ENCODE results near the gene TRPV4.

The TRPV4 gene

DNA sequence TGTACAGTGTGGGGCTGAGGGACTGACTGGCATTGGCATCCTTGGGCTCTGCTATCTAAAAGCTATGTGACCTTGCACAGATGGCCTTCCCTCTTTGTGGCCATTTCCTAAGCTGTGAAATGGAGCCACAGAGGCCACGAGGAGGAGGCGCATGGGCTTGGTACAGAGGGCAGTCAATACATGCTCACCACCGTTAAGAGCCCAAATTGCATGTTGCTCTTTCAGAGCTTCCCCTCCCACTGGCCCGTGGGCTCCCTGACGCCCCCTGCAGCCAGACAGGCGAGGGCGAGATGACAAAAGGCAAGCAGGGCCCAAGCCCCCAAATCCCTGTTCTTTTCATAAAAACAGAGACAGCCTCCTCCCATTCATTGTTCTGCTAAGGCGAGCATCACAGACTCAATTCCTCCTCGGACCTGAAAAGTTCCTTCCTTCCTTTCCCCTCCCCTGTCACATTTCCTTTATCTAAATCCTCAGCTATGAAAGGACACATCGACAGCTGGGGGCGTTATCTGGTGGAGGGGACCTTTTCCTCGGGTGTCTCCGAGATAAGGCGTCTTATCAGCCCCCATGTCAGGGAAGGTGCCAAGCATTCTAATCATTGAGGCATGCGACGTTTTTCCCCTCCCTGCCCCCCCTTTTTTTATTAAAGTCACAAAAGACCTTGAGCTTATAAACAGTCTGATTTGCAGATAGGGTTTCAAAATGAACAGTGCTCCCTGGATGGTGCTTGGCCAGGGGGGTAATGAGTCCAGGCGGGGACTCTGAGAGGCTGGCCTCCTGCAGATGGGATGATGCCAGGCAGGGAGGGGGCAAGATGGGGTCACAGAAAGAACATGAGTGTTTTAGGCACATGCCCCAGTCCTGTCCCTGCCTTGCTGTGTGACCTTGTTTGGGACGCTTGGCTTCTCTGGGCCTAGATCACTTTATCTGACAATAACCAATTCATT is 93.2 kb downstream of the TRPV4 start:
- TF ChIP-seq CTCF (IDR thresholded peaks at IDR 0.05; ENCODE audit: borderline replicate concordance, control extremely low read depth, extremely low read depth, insufficient read depth, missing control alignments): no peak
- in situ Hi-C loops (cut with MboI; ENCODE audit: low sequenced_read_pairs, unreplicated experiment): no loop called here
- no peak for DNase-seq (ENCODE audit: low spot score)

GRCh38 chr12:109738878-109739665 is 94.1 kb downstream of the TRPV4 start:
- in situ Hi-C loops (cut with MboI; ENCODE audit: low sequenced_read_pairs, unreplicated experiment): no loop called here
- TF ChIP-seq CTCF (IDR thresholded peaks at IDR 0.05; ENCODE audit: borderline replicate concordance, control extremely low read depth, extremely low read depth, insufficient read depth, missing control alignments): no peak
- DNase-seq (ENCODE audit: low spot score): no peak

DNA sequence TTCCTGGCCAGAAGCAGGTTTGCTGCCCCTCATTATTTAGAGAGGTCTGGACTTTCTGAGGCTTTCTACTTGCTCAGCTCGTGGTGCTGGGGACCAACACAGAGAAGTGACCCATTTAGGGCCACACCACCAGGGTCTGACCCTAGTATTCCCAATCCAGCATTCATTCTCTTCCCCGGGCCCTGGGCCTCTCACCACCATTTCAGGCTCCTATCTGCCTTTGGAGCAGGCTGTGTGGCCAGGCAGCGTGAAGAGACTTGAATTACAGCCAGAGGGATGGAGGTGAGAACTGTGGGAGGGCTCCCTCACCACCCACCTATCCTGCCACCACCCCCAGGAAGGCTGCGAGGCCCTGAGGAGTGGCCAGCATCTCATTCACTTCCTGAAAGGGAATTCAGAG is 95.0 kb downstream of the TRPV4 start:
- no peak for DNase-seq (ENCODE audit: low spot score)
- TF ChIP-seq CTCF (IDR thresholded peaks at IDR 0.05; ENCODE audit: borderline replicate concordance, control extremely low read depth, extremely low read depth, insufficient read depth, missing control alignments): no peak
- in situ Hi-C loops (cut with MboI; ENCODE audit: low sequenced_read_pairs, unreplicated experiment): no loop called here

DNA sequence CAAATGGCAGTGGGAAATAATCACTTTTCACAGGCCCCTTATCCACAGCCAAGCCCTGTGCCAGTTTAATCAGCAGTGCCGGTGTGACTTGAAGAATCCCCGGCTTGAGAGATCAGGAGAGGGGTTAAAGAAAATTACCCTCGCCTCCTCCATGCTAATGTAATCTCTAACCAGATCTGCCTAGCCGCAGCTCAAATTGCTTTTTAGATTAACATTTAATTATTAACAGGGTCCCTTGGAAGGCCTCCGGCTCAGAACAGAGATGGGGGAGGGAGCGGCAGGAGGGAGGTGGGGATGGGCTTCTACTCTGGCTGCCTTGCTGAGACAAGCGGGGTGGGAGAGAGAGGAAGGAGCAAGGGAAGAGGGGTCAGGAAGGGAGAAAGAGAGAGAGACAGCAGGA is 95.6 kb downstream of the TRPV4 start:
- DNase-seq (ENCODE audit: low spot score): no peak
- in situ Hi-C loops (cut with MboI; ENCODE audit: low sequenced_read_pairs, unreplicated experiment): no loop called here

DNA sequence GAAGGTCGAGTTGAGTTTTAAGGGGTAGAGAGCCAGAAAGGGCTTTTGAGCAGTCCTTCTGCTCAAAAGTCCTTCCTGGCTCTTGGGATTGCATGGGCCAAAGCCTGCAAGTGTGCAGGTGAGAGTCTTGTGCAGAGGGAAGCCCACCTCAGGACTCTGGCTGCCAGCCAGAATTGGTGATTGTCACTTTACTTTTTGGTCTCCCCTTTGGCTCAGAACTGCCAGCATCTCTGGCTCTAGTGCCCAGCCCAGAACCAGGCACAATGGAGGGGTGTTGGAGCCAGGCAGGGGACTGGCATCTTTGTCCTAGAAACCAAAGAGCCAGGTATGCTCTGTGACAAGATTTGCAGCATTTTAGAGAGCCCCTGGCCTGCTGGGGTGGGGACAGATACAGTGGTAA is 96.1 kb downstream of the TRPV4 start:
- no peak for DNase-seq (ENCODE audit: low spot score)
- in situ Hi-C loops (cut with MboI; ENCODE audit: low sequenced_read_pairs, unreplicated experiment): no loop called here
- no peak for TF ChIP-seq CTCF (IDR thresholded peaks at IDR 0.05; ENCODE audit: borderline replicate concordance, control extremely low read depth, extremely low read depth, insufficient read depth, missing control alignments)

More for the DNA sequence above, 95.6 kb downstream of the TRPV4 start:
- no peak for TF ChIP-seq CTCF (IDR thresholded peaks at IDR 0.05; ENCODE audit: borderline replicate concordance, control extremely low read depth, extremely low read depth, insufficient read depth, missing control alignments)

GRCh38 chr12:109736552-109737108 is 96.6 kb downstream of the TRPV4 start:
- no peak for TF ChIP-seq CTCF (IDR thresholded peaks at IDR 0.05; ENCODE audit: borderline replicate concordance, control extremely low read depth, extremely low read depth, insufficient read depth, missing control alignments)
- in situ Hi-C loops (cut with MboI; ENCODE audit: low sequenced_read_pairs, unreplicated experiment): no loop called here
- DNase-seq (ENCODE audit: low spot score): no peak

All from GM13976 (cell line).